KOPT-K1 (cell line): ENCODE results near the gene SMIM28.

Experiments used
- H3K27ac ChIP-seq: fragments of 200-600 bp; sonication (generic); 2 replicates; pipeline ENCODE4 v1.5.1; 2016; ENCODE audit warnings: antibody characterized with exemption, mild to moderate bottlenecking, low read depth, low read length; ENCODE audit not compliant: poor library complexity, severe bottlenecking
- H3K36me3 ChIP-seq: fragments of 200-600 bp; sonication (generic); 2 replicates; pipeline ENCODE4 v1.5.1; 2017; ENCODE audit warnings: antibody characterized with exemption, mild to moderate bottlenecking, low read length, moderate library complexity; ENCODE audit not compliant: insufficient read depth
- H3K9me3 ChIP-seq: fragments of 200-600 bp; sonication (generic); 2 replicates; pipeline ENCODE4 v1.5.1; 2017; ENCODE audit warnings: antibody characterized with exemption, low read length, mild to moderate bottlenecking; ENCODE audit not compliant: insufficient read depth, poor library complexity, severe bottlenecking

SMIM28 gene

GRCh38 chr6:138377844-138378243 lies at the start of gene SMIM28:
TSS of gene SMIM28 (plus strand) at chr6:138377905. CDS start at chr6:138378073, 168 bp downstream.
- no peaks in the 10 kb centered on the region for H3K9me3 ChIP-seq
- H3K27ac ChIP-seq: no peak within 1 kb of the TSS

DNA sequence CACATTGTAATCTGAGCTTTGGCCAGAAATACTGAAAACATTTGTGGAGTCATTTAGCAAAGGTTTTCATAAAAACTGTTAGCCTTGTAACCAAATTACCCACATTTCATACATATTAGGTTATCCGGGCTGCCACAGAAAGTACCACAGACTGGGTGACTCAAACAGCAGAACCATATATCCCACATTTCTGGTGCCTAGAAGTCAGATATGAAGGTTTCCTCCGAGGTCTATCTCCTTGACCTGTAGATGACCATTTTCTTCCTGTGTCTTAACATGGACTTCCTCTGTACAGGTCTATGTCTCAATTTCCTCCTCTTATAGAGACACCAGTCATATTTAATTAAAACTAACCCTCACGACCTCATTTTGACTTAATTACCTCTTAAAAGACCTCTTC lies 49.5 kb upstream of the SMIM28 start:
- Histone ChIP-seq H3K27ac (no peak overlapping the region), H3K9me3 (no peaks in the 10 kb centered on the region), H3K36me3 (no peaks in the 10 kb centered on the region)

More at GRCh38 chr6:138377844-138378243, at the start of gene SMIM28:
- no peaks in the 10 kb centered on the region for H3K36me3 ChIP-seq

GRCh38 chr6:138330763-138331162 lies 46.9 kb upstream of the SMIM28 start:
- Histone ChIP-seq H3K27ac (no peak overlapping the region), H3K9me3 (no peaks in the 10 kb centered on the region), H3K36me3 (no peaks in the 10 kb centered on the region)

GRCh38 chr6:138331444-138331843 lies 46.3 kb upstream of the SMIM28 start:
- Histone ChIP-seq H3K36me3 (no peaks in the 10 kb centered on the region), H3K27ac (no peak overlapping the region), H3K9me3 (no peaks in the 10 kb centered on the region)

GRCh38 chr6:138331984-138332383 lies 45.7 kb upstream of the SMIM28 start:
- Histone ChIP-seq H3K9me3 (no peaks in the 10 kb centered on the region), H3K27ac (no peak overlapping the region), H3K36me3 (no peaks in the 10 kb centered on the region)

DNA sequence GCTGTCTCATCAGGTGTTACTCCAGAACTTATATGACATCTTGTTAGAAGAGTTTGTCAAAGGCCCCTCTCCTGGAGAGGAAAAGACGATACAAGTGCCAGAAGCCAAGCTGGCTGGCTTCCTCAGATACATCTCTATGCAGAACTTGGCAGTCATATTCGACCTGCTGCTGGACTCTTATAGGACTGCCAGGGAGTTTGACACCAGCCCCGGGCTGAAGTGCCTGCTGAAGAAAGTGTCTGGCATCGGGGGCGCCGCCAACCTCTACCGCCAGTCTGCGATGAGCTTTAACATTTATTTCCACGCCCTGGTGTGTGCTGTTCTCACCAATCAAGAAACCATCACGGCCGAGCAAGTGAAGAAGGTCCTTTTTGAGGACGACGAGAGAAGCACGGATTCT lies 43.7 kb upstream of the SMIM28 start:
- Histone ChIP-seq H3K9me3 (no peaks in the 10 kb centered on the region), H3K36me3 (no peaks in the 10 kb centered on the region), H3K27ac (no peak overlapping the region)

DNA sequence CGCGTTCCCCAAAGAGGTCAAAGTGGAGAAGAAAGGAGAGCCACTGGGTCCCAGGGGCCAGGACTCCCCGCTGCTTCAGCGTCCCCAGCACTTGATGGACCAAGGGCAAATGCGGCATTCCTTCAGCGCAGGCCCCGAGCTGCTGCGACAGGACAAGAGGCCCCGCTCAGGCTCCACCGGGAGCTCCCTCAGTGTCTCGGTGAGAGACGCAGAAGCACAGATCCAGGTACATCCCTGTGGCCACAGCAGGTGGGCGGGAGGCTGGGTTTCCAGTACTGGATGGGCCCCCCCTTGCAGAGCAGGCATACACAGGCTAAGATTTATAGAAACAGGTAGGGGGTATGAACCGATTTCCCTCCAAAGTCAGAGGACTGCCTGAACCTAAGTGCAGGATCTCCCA lies 42.7 kb upstream of the SMIM28 start:
- no peaks in the 10 kb centered on the region for H3K36me3 ChIP-seq
- H3K9me3 ChIP-seq: no peaks in the 10 kb centered on the region
- no peak overlapping the region for H3K27ac ChIP-seq

DNA sequence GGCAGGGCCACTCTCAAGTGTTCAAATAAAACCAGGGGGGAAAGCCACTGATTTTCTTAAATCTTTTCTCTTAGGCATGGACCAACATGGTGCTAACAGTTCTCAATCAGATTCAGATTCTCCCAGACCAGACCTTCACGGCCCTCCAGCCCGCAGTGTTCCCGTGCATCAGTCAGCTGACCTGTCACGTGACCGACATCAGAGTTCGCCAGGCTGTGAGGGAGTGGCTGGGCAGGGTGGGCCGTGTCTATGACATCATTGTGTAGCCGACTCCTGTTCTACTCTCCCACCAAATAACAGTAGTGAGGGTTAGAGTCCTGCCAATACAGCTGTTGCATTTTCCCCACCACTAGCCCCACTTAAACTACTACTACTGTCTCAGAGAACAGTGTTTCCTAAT lies 41.5 kb upstream of the SMIM28 start:
- H3K9me3 ChIP-seq: no peaks in the 10 kb centered on the region
- H3K27ac ChIP-seq: no peak overlapping the region
- H3K36me3 ChIP-seq: no peaks in the 10 kb centered on the region

- H3K27ac ChIP-seq: no peak overlapping the region
- no peaks in the 10 kb centered on the region for H3K36me3 ChIP-seq
- no peaks in the 10 kb centered on the region for H3K9me3 ChIP-seq
Measured at GRCh38 chr6:138337076-138337475, 40.6 kb upstream of the SMIM28 start.

GRCh38 chr6:138339024-138339423 lies 38.7 kb upstream of the SMIM28 start:
- Histone ChIP-seq H3K36me3 (no peaks in the 10 kb centered on the region), H3K27ac (no peak overlapping the region), H3K9me3 (no peaks in the 10 kb centered on the region)

- Histone ChIP-seq H3K36me3 (no peaks in the 10 kb centered on the region), H3K27ac (no peak overlapping the region), H3K9me3 (no peaks in the 10 kb centered on the region)
Measured at GRCh38 chr6:138341176-138341575, 36.5 kb upstream of the SMIM28 start.

DNA sequence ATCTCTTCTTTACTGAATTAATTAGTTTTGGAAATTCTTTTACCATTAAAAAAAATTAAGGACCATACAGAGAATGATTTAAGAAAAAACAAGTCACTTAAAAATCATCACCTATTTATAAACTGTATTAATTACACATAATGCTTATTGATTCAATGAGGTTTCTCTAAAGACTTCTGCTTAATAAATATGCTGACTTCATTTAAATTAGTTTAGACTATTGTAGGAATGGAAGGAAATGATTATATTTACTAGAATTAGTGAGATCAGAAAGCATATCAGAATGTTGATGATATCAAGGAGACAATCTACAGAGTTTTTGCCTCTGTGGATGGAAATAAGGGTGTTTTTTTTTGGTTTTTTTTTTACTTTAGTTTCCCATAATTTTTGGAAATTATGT lies 34.6 kb upstream of the SMIM28 start:
- Histone ChIP-seq H3K36me3 (no peaks in the 10 kb centered on the region), H3K27ac (no peak overlapping the region), H3K9me3 (no peaks in the 10 kb centered on the region)

GRCh38 chr6:138345565-138346285 lies 32.0 kb upstream of the SMIM28 start:
- Histone ChIP-seq H3K27ac (no peak overlapping the region), H3K9me3 (no peaks in the 10 kb centered on the region), H3K36me3 (no peaks in the 10 kb centered on the region)

- H3K9me3 ChIP-seq: no peaks in the 10 kb centered on the region
- H3K27ac ChIP-seq: no peak overlapping the region
- H3K36me3 ChIP-seq: no peaks in the 10 kb centered on the region
Measured at GRCh38 chr6:138346302-138347195, 31.2 kb upstream of the SMIM28 start.

GRCh38 chr6:138347864-138348263 lies 29.8 kb upstream of the SMIM28 start:
- Histone ChIP-seq H3K27ac (no peak overlapping the region), H3K36me3 (no peaks in the 10 kb centered on the region), H3K9me3 (no peaks in the 10 kb centered on the region)
